CD4-positive, alpha-beta T cell treated with Interleukin-6 at 100 ng/mL for 8 hours (primary cell): Measurements from ENCODE around the gene IFI6.
A peak's percentile ranks its signal among the peaks of the same experiment; 100 is the strongest.
"Not testable (repeated sequence)": the region's sequence is repeated elsewhere in the genome, so short reads cannot be mapped to it uniquely, and the experiment has no call there.

ENCODE experiments used
- DNase-seq: peaks from one replicate; pipeline ENCODE4 v3.0.0-alpha.2; 2020; ENCODE audit warnings: mixed read lengths, low spot score

Gene IFI6

DNA sequence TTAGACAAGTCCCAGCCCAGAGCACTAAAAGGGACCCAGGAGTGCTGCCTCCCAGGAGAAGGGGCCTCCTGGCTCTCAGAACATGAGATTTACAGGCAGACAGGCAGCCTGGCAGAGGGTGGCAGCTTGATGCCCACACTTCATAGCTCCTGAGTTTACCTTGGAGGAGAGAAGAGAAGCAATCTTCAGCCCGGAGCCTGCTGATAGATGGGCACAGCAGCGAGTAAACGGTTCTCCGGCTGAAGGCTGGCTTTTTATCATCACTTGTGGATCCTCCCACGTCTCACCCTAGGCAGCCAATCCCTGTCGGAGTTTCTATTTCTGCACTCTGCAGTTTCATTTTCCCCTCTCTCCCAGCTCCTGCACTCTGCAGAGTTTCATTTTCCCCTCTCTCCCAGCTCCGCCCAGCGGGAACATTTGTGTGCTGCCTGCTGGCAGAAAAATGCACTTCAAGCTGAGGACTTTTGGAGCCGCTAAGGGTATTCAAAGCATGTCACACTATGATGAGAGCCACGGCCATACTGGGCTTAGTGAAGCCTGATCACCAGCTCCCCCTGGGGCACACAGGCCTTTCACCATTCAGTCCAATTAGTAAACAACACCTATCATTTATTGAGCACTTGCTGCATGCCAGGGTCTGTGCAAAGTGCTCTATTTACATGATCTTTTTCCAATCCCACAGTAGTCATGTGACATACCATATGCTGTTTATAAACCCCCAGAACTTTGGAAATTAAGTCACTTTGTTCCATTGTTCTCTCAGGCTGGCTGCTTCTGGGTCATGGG lies at the start of gene IFI6:
IFI6 (minus strand) TSS at position 229 of the 786 bp plus-strand sequence. CDS start 2,878 bp downstream, outside the sequence.
- peak; percentile 84 for DNase-seq

DNA sequence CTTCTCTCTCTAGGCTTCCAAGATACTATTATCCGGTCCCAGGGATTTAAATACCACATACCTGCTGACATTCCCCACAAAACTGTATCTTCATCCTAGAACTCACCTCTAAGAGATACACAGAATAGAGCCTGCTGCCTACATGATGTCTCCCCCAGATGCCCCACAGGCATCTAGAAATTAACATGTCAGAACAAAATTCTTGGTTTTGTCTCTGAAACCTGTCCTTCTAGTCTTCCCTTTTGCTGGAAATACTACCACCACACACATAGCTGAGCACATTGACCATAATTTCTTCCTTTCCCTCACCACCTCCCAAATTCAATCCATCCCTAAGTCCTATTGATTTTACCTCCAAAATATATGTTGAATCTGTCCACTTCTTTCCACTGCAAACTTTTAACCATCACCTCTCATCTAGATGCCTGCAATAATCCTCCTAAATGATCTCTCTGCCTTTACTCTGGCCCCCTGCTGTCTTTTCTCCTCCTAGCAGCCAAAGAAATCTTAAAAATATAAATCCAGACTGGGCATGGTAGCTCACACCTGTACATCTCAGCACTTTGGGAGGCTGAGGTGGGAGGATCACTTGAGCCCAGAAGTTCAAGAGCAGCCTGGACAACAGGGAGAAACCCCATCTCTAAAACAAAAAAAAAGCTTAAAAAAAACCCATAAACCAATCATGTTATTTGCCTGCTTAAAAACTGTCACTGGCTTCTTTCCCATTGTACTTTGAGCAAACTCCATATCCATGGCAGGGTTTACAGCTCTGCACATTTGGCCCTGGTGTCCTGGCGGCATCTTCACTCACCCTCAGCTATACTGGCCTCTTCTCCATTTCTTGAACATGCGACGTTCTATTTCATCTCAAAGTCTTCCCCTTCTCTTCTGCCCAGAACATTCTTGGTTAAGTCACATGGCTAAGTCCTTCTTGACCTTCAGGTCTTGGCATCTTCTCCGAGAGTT lies 47.6 kb upstream of the IFI6 start:
- peak; percentile 2 for DNase-seq

DNA sequence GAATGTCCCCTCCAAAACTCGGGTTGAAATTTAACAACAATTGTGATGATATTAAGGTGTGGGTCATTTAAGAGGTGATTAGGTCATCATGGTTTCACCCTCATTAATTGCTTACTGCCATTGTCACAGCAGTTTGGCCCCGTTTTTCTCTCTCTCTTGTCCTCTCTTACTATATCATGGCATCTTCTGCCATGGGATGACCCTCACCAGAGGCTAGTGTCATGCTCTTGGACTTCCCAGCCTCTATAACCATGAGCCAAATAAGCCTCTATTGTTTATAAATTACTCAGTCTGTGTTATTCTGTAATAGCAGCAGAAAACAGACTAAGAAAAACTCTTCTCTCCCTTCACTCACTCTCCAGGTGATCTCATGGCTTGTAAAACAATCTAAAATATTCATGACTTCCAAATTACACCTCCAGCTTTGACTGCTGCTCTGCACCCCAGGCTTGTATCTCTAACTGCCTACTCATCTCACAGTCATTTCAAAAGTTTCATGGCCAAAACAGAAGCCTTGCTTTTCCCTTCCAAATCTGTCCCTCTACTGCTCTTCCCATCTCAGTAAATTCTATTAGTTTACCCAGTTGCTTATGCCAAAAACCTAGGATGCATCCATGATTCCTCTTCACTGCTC lies 44.4 kb upstream of the IFI6 start:
- no peak for DNase-seq

DNA sequence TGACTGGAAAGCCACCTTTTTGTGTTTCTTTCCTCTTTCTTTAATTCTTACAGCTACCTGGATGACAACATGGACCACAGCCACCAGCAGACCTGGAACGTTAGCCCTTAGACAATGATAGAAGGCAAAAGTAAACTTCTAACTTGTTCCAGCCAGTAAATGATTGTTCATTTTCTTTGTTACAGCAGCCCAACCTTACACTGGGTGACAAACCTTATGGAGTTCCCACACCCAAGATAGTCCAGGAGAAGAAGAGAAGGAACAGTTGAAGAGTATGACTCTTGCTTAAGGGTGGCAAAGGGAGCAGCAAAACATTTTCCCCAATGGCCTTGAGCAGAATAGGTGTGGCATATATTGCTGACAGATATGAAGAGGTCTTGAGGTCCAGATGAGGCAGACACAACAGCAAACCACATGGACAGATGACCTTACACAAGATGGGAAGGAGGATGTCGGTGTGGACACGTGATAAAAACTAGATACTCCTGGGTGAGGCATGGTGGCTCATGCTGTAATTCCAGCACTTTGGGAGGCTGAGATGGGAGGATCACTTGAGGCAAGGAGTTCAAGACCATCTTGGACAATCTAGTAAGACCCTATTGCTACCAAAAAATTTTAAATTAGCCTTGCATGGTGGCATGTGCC lies 42.0 kb upstream of the IFI6 start:
- no peak for DNase-seq

- no peak for DNase-seq
Observed at GRCh38 chr1:27713139-27713725, 41.2 kb upstream of the IFI6 start.

DNA sequence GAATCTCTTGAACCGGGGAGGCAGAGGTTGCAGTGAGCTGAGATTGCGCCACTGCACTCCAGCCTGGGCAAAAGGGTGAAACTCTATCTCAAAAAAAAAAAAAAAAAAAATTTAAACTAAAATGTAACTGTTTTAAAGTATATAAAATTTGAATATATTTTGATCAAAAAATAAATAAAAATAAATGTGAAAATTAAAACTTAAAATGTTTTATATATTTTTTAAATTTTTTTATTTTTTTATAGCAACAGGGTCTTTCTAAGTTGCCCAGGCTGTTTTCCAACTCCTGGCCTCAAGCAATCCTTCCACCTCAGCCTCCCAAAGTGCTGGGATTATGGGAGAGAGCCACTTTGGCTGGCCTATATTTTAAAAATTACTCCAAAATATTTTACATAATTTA lies 38.6 kb upstream of the IFI6 start:
- DNase-seq = no peak

GRCh38 chr1:27705545-27705944 lies 33.6 kb upstream of the IFI6 start:
- DNase-seq = no peak

GRCh38 chr1:27704958-27705357 lies 33.0 kb upstream of the IFI6 start:
- no peak for DNase-seq

GRCh38 chr1:27696835-27697234 lies 24.8 kb upstream of the IFI6 start:
- not testable (repeated sequence) for DNase-seq

DNA sequence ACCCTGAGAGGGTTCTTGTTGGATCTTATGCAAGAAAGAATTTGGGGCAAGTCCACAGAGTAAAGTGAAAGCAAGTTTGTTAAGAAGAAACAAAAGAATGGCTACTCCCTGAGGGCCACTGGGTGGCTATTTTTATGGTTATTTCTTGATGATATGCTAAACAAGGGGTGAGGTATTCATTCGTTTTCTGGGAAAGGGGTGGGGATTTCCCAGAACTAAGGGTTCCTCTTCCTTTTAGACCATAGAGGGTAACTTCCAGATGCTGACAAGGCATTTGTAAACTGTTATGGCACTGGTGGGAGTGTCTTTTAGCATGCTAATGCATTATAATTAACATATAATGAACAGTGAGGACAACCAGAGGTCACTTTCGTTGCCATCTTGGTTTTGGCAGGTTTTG lies 18.2 kb upstream of the IFI6 start:
- DNase-seq = no peak

GRCh38 chr1:27689423-27690173 lies 17.6 kb upstream of the IFI6 start:
- DNase-seq = no peak

- no peak for DNase-seq
Observed at GRCh38 chr1:27687906-27688305, 15.9 kb upstream of the IFI6 start.

- no peak for DNase-seq
Observed at GRCh38 chr1:27686223-27686990, 14.4 kb upstream of the IFI6 start.

DNA sequence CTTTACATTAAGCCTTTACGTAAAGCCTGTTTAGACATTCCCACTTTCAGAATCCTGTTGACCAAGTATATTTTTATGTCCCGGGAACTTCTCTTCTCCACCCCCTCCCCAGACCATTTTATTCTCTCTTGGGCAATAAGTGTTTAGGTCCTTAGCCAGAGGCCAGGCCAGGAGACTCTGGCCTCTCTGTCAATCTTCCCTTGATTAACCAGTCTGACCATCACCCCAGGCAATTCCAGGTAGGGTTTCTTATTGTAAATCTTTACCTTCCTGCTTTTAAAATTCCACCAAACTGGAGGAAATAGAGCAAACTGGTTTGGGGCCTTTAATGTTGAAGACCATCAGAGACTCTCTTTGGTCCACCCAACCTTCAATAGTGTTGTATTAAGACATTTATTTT lies 12.2 kb upstream of the IFI6 start:
- DNase-seq = no peak

DNA sequence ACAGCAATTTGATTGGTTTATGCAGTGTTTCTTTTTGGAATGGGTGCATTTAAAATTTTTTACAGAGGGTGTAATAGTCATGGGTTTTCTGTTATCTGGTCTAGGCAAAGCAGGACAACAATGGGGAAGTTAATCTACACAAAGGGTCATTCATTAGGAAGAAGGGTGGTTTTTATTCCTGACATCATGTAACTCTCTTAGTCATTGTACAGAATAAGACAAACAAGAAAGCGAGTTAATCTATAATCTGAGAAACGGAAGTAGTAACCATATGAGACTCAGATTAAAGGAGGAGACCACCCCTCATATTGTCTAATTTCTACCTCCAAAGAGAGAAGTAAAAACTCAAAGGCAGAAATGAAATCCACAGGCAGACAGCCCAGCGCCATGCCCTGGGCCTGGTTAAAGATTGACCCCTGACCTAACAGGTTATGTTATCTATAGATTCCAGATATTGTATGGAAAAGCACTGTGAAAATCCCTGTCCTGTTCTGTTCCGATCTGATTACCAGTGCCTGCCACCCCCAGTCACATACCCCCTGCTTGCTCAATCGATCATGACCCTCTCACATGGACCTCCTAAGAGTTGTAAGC lies 10.5 kb upstream of the IFI6 start:
- no peak for DNase-seq

GRCh38 chr1:27681580-27681979 lies 9.6 kb upstream of the IFI6 start:
- not testable (repeated sequence) for DNase-seq

GRCh38 chr1:27680225-27680791 lies 8.3 kb upstream of the IFI6 start:
- DNase-seq = not testable (repeated sequence)

- no peak for DNase-seq
Observed at GRCh38 chr1:27678747-27679146, 6.8 kb upstream of the IFI6 start.

DNA sequence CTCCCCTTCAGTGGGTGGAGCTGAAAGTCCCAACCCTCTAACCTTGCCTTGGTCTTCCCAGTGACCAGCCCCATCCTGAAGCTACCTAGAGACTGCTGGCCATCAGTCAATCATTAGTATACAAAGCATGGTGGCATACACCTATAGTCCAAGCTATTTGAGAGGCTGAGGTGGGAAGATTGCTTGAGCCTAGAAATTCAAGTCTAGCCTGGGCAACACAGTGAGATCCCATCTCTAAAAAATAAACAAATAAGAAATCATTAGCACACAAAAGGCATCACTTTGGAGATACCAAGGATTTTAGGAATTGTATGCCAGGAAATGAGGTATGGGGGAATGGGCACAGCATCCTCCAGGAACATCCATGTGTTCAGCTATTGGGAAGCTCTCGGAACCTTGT lies 4.4 kb upstream of the IFI6 start:
- no peak for DNase-seq
